H9 (cell line): Measurements from ENCODE around the gene CDK6. TPM values are rescaled to one million over a fixed set of nuclear protein-coding genes. Genes with fewer than 3 reads are reported as not detected.

Experiments
- DNase-seq: peaks from one replicate; pipeline ENCODE4 v3.0.0-alpha.2; 2017
- H2AFZ ChIP-seq: one replicate; pipeline ENCODE4 v1.6.1; 2013; ENCODE audit warnings: mild to moderate bottlenecking, low read length, control low read depth, moderate library complexity
- H2AK5ac ChIP-seq: 2 replicates; pipeline ENCODE4 v1.6.1; 2013; ENCODE audit warnings: low read length, control low read depth, mixed read lengths; ENCODE audit not compliant: insufficient read length
- H2BK120ac ChIP-seq: one replicate; pipeline ENCODE4 v1.6.1; 2013; ENCODE audit warnings: low read depth, mild to moderate bottlenecking, low read length, control low read depth, inconsistent platforms; ENCODE audit not compliant: poor library complexity, severe bottlenecking
- H2BK12ac ChIP-seq: 2 replicates; pipeline ENCODE4 v1.6.1; 2013; ENCODE audit warnings: low read length, control low read depth, mixed read lengths, low read depth; ENCODE audit not compliant: insufficient read length
- H2BK15ac ChIP-seq: 2 replicates; pipeline ENCODE4 v1.6.1; 2013; ENCODE audit warnings: low read depth, low read length, control low read depth
- H2BK20ac ChIP-seq: one replicate; pipeline ENCODE4 v1.6.1; 2013; ENCODE audit warnings: low read depth, mild to moderate bottlenecking, low read length, control low read depth, inconsistent platforms; ENCODE audit not compliant: poor library complexity, severe bottlenecking
- H2BK5ac ChIP-seq: 2 replicates; pipeline ENCODE4 v1.6.1; 2013; ENCODE audit warnings: low read length, control low read depth, mixed read lengths; ENCODE audit not compliant: insufficient read length
- H3K14ac ChIP-seq: 2 replicates; pipeline ENCODE4 v1.6.1; 2013; ENCODE audit warnings: low read length, control low read depth; ENCODE audit not compliant: insufficient read depth
- H3K18ac ChIP-seq: 2 replicates; pipeline ENCODE4 v1.6.1; 2013; ENCODE audit warnings: low read depth, mild to moderate bottlenecking, mixed read lengths, low read length, control low read depth; ENCODE audit not compliant: insufficient read length
- H3K23ac ChIP-seq: 2 replicates; pipeline ENCODE4 v1.6.1; 2013; ENCODE audit warnings: low read length, control low read depth, mixed read lengths, low read depth; ENCODE audit not compliant: insufficient read length
- H3K23me2 ChIP-seq: 2 replicates; pipeline ENCODE4 v1.6.1; 2013; ENCODE audit warnings: low read depth, mild to moderate bottlenecking, mixed read lengths, low read length, control low read depth; ENCODE audit not compliant: insufficient read length, poor library complexity, severe bottlenecking
- H3K27ac ChIP-seq: 2 replicates; pipeline ENCODE4 v1.5.1; 2013; ENCODE audit warnings: low read length, control low read depth, mixed read lengths, low read depth; ENCODE audit not compliant: insufficient read length
- H3K27me3 ChIP-seq: 2 replicates; pipeline ENCODE4 v1.6.1; 2013; ENCODE audit warnings: low read length, control low read depth, inconsistent platforms; ENCODE audit not compliant: insufficient read depth
- H3K4ac ChIP-seq: 2 replicates; pipeline ENCODE4 v1.6.1; 2013; ENCODE audit warnings: low read depth, mild to moderate bottlenecking, control low read depth, inconsistent platforms, low read length, moderate library complexity
- H3K4me1 ChIP-seq: 2 replicates; pipeline ENCODE4 v1.6.1; 2013; ENCODE audit warnings: low read length, control low read depth, inconsistent platforms; ENCODE audit not compliant: insufficient read depth
- H3K4me2 ChIP-seq: 2 replicates; pipeline ENCODE4 v1.6.1; 2013; ENCODE audit warnings: low read length, control low read depth, mixed read lengths; ENCODE audit not compliant: insufficient read length, insufficient read depth
- H3K56ac ChIP-seq: 2 replicates; pipeline ENCODE4 v1.6.1; 2013; ENCODE audit warnings: low read depth, mild to moderate bottlenecking, mixed read lengths, low read length, control low read depth; ENCODE audit not compliant: insufficient read length
- H3K79me1 ChIP-seq: 2 replicates; pipeline ENCODE4 v1.6.1; 2013; ENCODE audit warnings: low read depth, mild to moderate bottlenecking, moderate library complexity, low read length, control low read depth, inconsistent platforms; ENCODE audit not compliant: insufficient read depth, poor library complexity, severe bottlenecking
- H3K79me2 ChIP-seq: 2 replicates; pipeline ENCODE4 v1.6.1; 2013; ENCODE audit warnings: low read length, control low read depth, inconsistent platforms; ENCODE audit not compliant: insufficient read depth
- H3K9ac ChIP-seq: 2 replicates; pipeline ENCODE4 v1.6.1; 2013; ENCODE audit warnings: low read length, control low read depth, mixed read lengths; ENCODE audit not compliant: insufficient read length; ENCODE audit errors: extremely low read depth
- H3K9me3 ChIP-seq: one replicate; pipeline ENCODE4 v1.6.1; 2013; ENCODE audit warnings: low read depth, low read length, inconsistent platforms; ENCODE audit not compliant: control insufficient read depth
- H3T11ph ChIP-seq: one replicate; pipeline ENCODE4 v1.6.1; 2013; ENCODE audit warnings: mild to moderate bottlenecking, low read length, control low read depth, inconsistent platforms
- H4K20me1 ChIP-seq: one replicate; pipeline ENCODE4 v1.6.1; 2013; ENCODE audit not compliant: control insufficient read depth, insufficient read length, insufficient read depth
- H4K5ac ChIP-seq: 2 replicates; pipeline ENCODE4 v1.6.1; 2013; ENCODE audit warnings: low read depth, mild to moderate bottlenecking, mixed read lengths, low read length, control low read depth; ENCODE audit not compliant: insufficient read length
- H4K8ac ChIP-seq: replicated peaks from 2 replicates; pipeline ENCODE4 v1.6.1; 2013; ENCODE audit warnings: low read length, control low read depth, mixed read lengths, low read depth; ENCODE audit not compliant: insufficient read length
- H4K91ac ChIP-seq: 2 replicates; pipeline ENCODE4 v1.6.1; 2013; ENCODE audit warnings: low read depth, mild to moderate bottlenecking, moderate library complexity, mixed read lengths, low read length, control low read depth; ENCODE audit not compliant: insufficient read length
- H3K27ac Mint-ChIP-seq, 3 experiments: 2 replicates in 2 of 3; 3 replicates in 1 of 3; pipeline ENCODE4 v1.8.0; 2020 to 2021; ENCODE audit warnings: mixed read lengths in 3 of 3, mild to moderate bottlenecking in 1 of 3, moderate library complexity in 1 of 3
- H3K27me3 Mint-ChIP-seq: 2 replicates; pipeline ENCODE4 v1.8.0; 2021; ENCODE audit warnings: low read depth, mild to moderate bottlenecking, moderate library complexity, mixed read lengths
- H3K36me3 Mint-ChIP-seq, 3 experiments: 2 replicates in 2 of 3; 3 replicates in 1 of 3; pipeline ENCODE4 v1.8.0; 2020 to 2021; ENCODE audit warnings: low read depth in 3 of 3, mixed read lengths in 3 of 3; ENCODE audit not compliant: insufficient read depth in 1 of 3
- H3K4me1 Mint-ChIP-seq, 2 experiments: 2 replicates each; pipeline ENCODE4 v1.8.0; 2020; ENCODE audit warnings: mixed read lengths in 2 of 2
- H3K4me3 Mint-ChIP-seq, 2 experiments: 2 replicates in 1 of 2; 3 replicates in 1 of 2; pipeline ENCODE4 v1.8.0; 2020 to 2021; ENCODE audit warnings: mild to moderate bottlenecking in 2 of 2, mixed read lengths in 2 of 2, moderate library complexity in 1 of 2
- H3K9me3 Mint-ChIP-seq, 2 experiments: 2 replicates in 1 of 2; 3 replicates in 1 of 2; pipeline ENCODE4 v1.8.0; 2020; ENCODE audit warnings: mild to moderate bottlenecking in 2 of 2, mixed read lengths in 2 of 2, moderate library complexity in 1 of 2
- total RNA-seq: library from RNA; stranded (reverse); gene quantifications from 2 replicates; pipeline ENCODE4 v1.2.1, GENCODE V29; 2021
- TF ChIP-seq, protein P1 (sequence below): fragments of 200-600 bp; sonication (generic); conservative IDR thresholded peaks from 3 replicates; pipeline ENCODE4 v1.8.0; 2021; ENCODE audit warnings: antibody characterized with exemption, mild to moderate bottlenecking

CDK6 gene
- total RNA-seq, 1 experiment from 2014 or later = 30.0 TPM

DNA sequence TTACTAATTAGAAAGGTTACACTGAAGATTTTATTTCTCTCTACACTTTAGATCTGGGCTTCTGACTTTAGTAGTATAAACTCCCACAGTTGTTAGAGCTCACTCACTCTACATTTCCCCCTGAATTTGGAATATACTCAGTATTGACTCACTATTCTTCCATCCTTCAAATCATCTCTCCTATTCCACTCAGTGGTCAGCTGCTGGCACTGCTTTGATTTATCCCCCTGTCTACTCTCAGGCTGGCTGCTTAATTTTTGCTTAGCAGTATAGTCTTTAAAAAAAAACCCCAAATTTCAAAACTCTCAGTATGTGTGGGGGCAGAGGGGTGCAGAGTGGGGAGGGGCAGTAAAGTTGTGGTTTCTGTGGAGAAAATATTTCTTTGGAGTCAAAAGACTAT lies 68.9 kb downstream of the CDK6 start:
- Histone ChIP-seq H3K9ac (no peak overlapping the region), H3K23me2 (no peaks in the 10 kb centered on the region), H2BK20ac (no peak overlapping the region), H3K18ac (no peak overlapping the region), H4K91ac (no peak overlapping the region), H2BK15ac (no peak overlapping the region), H3K27ac (no peak overlapping the region), H2AK5ac (no peak overlapping the region), H3K9me3 (no peaks in the 10 kb centered on the region), H3T11ph (no peak overlapping the region), H3K79me2 (no peaks in the 10 kb centered on the region), H3K27me3 (no peaks in the 10 kb centered on the region), H3K4me2 (no peak overlapping the region), H2AFZ (no peak overlapping the region), H3K23ac (no peak overlapping the region), H4K5ac (no peak overlapping the region), H3K14ac (no peak overlapping the region), H3K79me1 (no peaks in the 10 kb centered on the region), H2BK12ac (no peak overlapping the region), H3K4ac (no peak overlapping the region), H4K20me1 (no peaks in the 10 kb centered on the region), H4K8ac (no peak overlapping the region), H2BK120ac (no peak overlapping the region), H3K4me1 (peaks cover 16% of the 10 kb centered on the region), H3K56ac (no peak overlapping the region), H2BK5ac (no peak overlapping the region)
- no peaks in the 10 kb centered on the region for H3K9me3 Mint-ChIP-seq
- H3K4me1 Mint-ChIP-seq = peaks cover 75% of the 10 kb centered on the region in 2 experiments
- peak overlapping the region; percentile 30 to 98 (median 31); a peak in 6 of 7 replicates for H3K27ac Mint-ChIP-seq
- H3K27me3 Mint-ChIP-seq = no peaks in the 10 kb centered on the region
- no peak overlapping the region for H3K4me3 Mint-ChIP-seq
- peaks cover 0 to 9% (median 0%) of the 10 kb centered on the region in 3 experiments; a peak in 3 of 7 replicates for H3K36me3 Mint-ChIP-seq
- TF ChIP-seq, protein P1, sequence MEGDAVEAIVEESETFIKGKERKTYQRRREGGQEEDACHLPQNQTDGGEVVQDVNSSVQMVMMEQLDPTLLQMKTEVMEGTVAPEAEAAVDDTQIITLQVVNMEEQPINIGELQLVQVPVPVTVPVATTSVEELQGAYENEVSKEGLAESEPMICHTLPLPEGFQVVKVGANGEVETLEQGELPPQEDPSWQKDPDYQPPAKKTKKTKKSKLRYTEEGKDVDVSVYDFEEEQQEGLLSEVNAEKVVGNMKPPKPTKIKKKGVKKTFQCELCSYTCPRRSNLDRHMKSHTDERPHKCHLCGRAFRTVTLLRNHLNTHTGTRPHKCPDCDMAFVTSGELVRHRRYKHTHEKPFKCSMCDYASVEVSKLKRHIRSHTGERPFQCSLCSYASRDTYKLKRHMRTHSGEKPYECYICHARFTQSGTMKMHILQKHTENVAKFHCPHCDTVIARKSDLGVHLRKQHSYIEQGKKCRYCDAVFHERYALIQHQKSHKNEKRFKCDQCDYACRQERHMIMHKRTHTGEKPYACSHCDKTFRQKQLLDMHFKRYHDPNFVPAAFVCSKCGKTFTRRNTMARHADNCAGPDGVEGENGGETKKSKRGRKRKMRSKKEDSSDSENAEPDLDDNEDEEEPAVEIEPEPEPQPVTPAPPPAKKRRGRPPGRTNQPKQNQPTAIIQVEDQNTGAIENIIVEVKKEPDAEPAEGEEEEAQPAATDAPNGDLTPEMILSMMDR = no peak
- no peak for DNase-seq
